HS-27A (cell line): ENCODE data around the gene UBE2H.
"Not testable (repeated sequence)": the region's sequence is repeated elsewhere in the genome, so short reads cannot be mapped to it uniquely, and the experiment has no call there.

ENCODE experiments used
- DNase-seq: peaks from one replicate; pipeline ENCODE4 v3.0.0-alpha.2; 2012; ENCODE audit warnings: low read depth, missing footprints

UBE2H gene

GRCh38 chr7:129823143-129823542, 129.6 kb downstream of the UBE2H start:
- not testable (repeated sequence) for DNase-seq

GRCh38 chr7:129821476-129821875, 131.3 kb downstream of the UBE2H start:
- DNase-seq, result no peak

- DNase-seq, result no peak
Measured at GRCh38 chr7:129816742-129817141, 136.0 kb downstream of the UBE2H start.

- no peak for DNase-seq
Measured at GRCh38 chr7:129807863-129808262, 144.9 kb downstream of the UBE2H start.

- no peak for DNase-seq
Measured at GRCh38 chr7:129804890-129805719, 147.7 kb downstream of the UBE2H start.

- no peak for DNase-seq
Measured at GRCh38 chr7:129804111-129804889, 148.5 kb downstream of the UBE2H start.

- no peak for DNase-seq
Measured at GRCh38 chr7:129803546-129804081, 149.1 kb downstream of the UBE2H start.

- no peak for DNase-seq
Measured at GRCh38 chr7:129801882-129802281, 150.9 kb downstream of the UBE2H start.

GRCh38 chr7:129800901-129801300, 151.9 kb downstream of the UBE2H start:
- DNase-seq, result no peak

- DNase-seq, result no peak
Measured at GRCh38 chr7:129799350-129799955, 153.3 kb downstream of the UBE2H start.

GRCh38 chr7:129798616-129799349, 154.0 kb downstream of the UBE2H start:
- DNase-seq, result no peak

GRCh38 chr7:129797214-129797789, 155.5 kb downstream of the UBE2H start:
- DNase-seq, result no peak

GRCh38 chr7:129796186-129796775, 156.5 kb downstream of the UBE2H start:
- DNase-seq, result no peak

GRCh38 chr7:129794461-129794860, 158.3 kb downstream of the UBE2H start:
- not testable (repeated sequence) for DNase-seq

GRCh38 chr7:129793506-129794310, 159.1 kb downstream of the UBE2H start:
- no peak for DNase-seq

GRCh38 chr7:129792721-129793120, 160.0 kb downstream of the UBE2H start:
- DNase-seq, result no peak

GRCh38 chr7:129790136-129790535, 162.6 kb downstream of the UBE2H start:
- DNase-seq, result no peak

- no peak for DNase-seq
Measured at GRCh38 chr7:129789652-129790051, 163.1 kb downstream of the UBE2H start.

- no peak for DNase-seq
Measured at GRCh38 chr7:129789000-129789399, 163.8 kb downstream of the UBE2H start.
